Measurements from ENCODE around the gene C14orf132. TPM values are rescaled to one million over a fixed set of nuclear protein-coding genes. Genes with fewer than 3 reads are reported as not detected.

Gene C14orf132
- total RNA-seq, 1 experiment from 2014 or later = 1.3 TPM

DNA sequence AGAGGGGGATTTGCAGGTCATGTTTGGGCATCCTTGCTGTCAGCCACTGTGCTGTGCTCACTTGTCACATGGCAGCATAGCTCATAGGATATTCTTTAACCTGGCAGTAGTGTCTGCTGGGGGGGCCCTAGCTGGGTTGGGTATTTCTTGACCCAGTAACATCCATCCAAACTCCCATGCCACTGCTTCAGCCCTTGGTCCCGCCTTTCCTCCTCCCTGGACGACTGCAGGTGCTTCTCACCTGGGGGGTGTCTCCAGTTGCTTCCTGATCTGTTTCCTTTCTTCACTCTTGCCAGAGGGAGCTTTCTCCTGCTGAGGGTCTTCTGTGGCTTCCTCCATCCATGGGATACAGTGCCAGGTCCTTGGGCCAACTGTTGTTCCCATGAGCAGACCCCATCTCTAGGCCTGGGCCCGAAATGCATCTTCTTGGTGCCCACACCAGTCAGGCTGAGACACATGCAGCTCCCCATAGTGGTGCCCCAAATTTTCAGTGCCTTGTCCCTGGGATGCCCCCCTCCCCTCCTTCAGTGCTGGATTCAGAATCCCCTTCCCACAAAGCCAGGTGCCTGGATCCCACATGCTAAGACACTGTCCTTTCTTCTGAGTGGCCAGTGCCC is 20.5 kb downstream of the C14orf132 start:
- DNase-seq = no peak
- intact Hi-C loops (cut with micrococcal nuclease; ENCODE audit: unreplicated experiment) = loop anchor here (5.0 kb wide), 1 partner anchor 218 kb away; no protein-coding TSS in a partner anchor
- CTCF ChIA-PET = interaction anchor here (0.9 to 1.4 kb wide), 2 partner anchors 8 to 39 kb away, joined by 3 read pairs; no protein-coding TSS in a partner anchor
- Mint-ChIP-seq H3K9me3 (ENCODE audit: low read depth, unreplicated experiment) (no peaks in the 10 kb centered on the region), H3K4me1 (ENCODE audit: low read depth, unreplicated experiment) (no peaks in the 10 kb centered on the region), H3K4me3 (ENCODE audit: low read depth, unreplicated experiment) (no peak overlapping the region), H3K36me3 (ENCODE audit: insufficient read depth, unreplicated experiment) (no peaks in the 10 kb centered on the region), H3K27me3 (ENCODE audit: unreplicated experiment) (peaks cover 33% of the 10 kb centered on the region), H3K27ac (ENCODE audit: unreplicated experiment) (no peak overlapping the region)
- TF ChIP-seq, protein P1, sequence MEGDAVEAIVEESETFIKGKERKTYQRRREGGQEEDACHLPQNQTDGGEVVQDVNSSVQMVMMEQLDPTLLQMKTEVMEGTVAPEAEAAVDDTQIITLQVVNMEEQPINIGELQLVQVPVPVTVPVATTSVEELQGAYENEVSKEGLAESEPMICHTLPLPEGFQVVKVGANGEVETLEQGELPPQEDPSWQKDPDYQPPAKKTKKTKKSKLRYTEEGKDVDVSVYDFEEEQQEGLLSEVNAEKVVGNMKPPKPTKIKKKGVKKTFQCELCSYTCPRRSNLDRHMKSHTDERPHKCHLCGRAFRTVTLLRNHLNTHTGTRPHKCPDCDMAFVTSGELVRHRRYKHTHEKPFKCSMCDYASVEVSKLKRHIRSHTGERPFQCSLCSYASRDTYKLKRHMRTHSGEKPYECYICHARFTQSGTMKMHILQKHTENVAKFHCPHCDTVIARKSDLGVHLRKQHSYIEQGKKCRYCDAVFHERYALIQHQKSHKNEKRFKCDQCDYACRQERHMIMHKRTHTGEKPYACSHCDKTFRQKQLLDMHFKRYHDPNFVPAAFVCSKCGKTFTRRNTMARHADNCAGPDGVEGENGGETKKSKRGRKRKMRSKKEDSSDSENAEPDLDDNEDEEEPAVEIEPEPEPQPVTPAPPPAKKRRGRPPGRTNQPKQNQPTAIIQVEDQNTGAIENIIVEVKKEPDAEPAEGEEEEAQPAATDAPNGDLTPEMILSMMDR (IDR thresholded peaks at IDR 0.05; ENCODE audit: unreplicated experiment) = no peak
- no TSS peak for BruUV-seq (replicated peaks)

DNA sequence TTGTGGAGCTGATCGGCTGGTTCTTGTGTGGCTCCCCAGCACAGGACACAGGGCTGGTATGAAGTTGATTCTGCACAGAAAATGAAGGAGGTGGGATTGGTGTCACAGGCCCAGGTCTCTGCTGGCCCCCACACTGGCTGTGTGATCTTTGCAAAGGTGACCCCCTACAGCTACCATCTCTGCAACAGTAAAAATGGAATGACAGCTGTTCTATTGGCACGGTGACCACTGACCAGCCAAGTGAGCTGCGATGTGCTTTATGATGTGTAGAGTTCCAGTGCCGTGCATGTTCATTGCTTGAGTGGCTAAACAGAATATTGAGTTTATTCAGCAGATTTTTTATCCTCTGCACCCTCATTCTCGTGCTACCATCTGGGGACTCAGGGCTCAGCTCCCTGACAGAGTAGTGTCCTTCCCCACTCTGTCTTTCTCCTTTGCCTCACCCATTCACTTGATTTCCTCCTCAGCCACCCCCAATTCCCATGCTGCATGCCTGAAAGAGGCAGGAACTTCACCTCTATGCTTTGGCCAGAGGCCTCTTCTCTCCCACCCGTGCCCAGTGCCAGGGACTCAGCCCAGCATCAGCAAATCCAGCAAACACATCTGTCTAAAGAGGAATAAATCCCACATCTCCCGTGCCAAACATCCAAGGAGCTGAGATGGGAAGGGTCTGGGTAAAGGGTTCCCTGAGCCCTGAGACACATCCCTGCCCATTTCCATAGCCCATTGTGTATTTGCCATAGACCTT is 21.2 kb downstream of the C14orf132 start:
- TF ChIP-seq, protein P1 (IDR thresholded peaks at IDR 0.05; ENCODE audit: unreplicated experiment) = no peak
- intact Hi-C loops (cut with micrococcal nuclease; ENCODE audit: unreplicated experiment) = no loop called here
- Mint-ChIP-seq H3K27ac (ENCODE audit: unreplicated experiment) (no peak overlapping the region), H3K9me3 (ENCODE audit: low read depth, unreplicated experiment) (no peaks in the 10 kb centered on the region), H3K36me3 (ENCODE audit: insufficient read depth, unreplicated experiment) (no peaks in the 10 kb centered on the region), H3K27me3 (ENCODE audit: unreplicated experiment) (peaks cover 27% of the 10 kb centered on the region), H3K4me1 (ENCODE audit: low read depth, unreplicated experiment) (no peaks in the 10 kb centered on the region), H3K4me3 (ENCODE audit: low read depth, unreplicated experiment) (no peak overlapping the region)
- DNase-seq = no peak
- CTCF ChIA-PET = interaction anchor here (1.4 kb wide), 1 partner anchor 8 kb away, joined by 3 read pairs; no protein-coding TSS in a partner anchor
- no TSS peak for BruUV-seq (replicated peaks)

DNA sequence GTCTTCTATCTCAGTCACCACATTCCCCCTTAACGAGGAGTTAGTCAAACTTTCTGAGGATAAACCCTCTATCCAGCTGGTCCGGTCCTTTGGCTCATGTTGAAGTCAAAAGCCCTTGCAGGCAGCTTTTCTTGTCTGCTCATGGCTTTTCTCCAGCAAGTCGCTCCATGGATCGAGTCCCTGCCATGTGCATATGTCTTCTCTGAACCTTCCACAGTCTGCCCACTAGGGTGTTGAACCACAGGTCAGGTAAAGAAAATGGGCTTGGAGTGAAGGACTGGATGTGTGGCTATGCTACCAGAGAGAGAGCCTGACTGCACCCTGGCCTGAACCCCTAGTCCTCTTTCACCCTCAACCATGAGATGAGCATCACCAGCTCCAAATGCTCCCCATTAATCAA is 22.8 kb downstream of the C14orf132 start:
- Mint-ChIP-seq H3K9me3 (ENCODE audit: low read depth, unreplicated experiment) (no peaks in the 10 kb centered on the region), H3K4me1 (ENCODE audit: low read depth, unreplicated experiment) (no peaks in the 10 kb centered on the region), H3K4me3 (ENCODE audit: low read depth, unreplicated experiment) (no peak overlapping the region), H3K27me3 (ENCODE audit: unreplicated experiment) (peaks cover 17% of the 10 kb centered on the region), H3K27ac (ENCODE audit: unreplicated experiment) (no peak overlapping the region), H3K36me3 (ENCODE audit: insufficient read depth, unreplicated experiment) (no peaks in the 10 kb centered on the region)
- intact Hi-C loops (cut with micrococcal nuclease; ENCODE audit: unreplicated experiment) = no loop called here
- DNase-seq = no peak
- CTCF ChIA-PET = interaction anchor here (1.3 kb wide), 1 partner anchor 15 kb away, joined by 3 read pairs; no protein-coding TSS in a partner anchor
- no TSS peak for BruUV-seq (replicated peaks)
- TF ChIP-seq, protein P1 (IDR thresholded peaks at IDR 0.05; ENCODE audit: unreplicated experiment) = no peak

DNA sequence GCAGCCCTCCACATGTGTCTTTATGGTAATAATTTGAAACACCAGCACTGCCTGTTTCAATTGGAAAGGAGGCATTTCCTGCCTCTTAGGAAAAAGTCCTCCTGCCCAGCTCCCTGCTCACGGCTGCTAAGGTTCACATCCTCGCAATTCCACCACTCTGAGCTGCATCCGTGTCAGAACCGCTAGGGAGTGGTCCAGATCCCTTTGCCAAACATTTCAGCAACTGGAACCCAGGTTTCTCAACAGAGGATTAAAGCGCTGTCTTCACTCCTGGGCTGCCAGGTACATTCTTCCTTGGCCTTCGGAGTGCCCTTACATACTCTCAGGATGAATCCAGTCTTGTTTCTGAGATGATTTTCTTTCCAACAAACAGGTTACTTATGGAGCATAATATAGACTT is 23.3 kb downstream of the C14orf132 start:
- Mint-ChIP-seq H3K36me3 (ENCODE audit: insufficient read depth, unreplicated experiment) (no peaks in the 10 kb centered on the region), H3K9me3 (ENCODE audit: low read depth, unreplicated experiment) (no peaks in the 10 kb centered on the region), H3K4me1 (ENCODE audit: low read depth, unreplicated experiment) (no peaks in the 10 kb centered on the region), H3K4me3 (ENCODE audit: low read depth, unreplicated experiment) (no peak overlapping the region), H3K27ac (ENCODE audit: unreplicated experiment) (no peak overlapping the region), H3K27me3 (ENCODE audit: unreplicated experiment) (peaks cover 17% of the 10 kb centered on the region)
- intact Hi-C loops (cut with micrococcal nuclease; ENCODE audit: unreplicated experiment) = no loop called here
- TF ChIP-seq, protein P1 (IDR thresholded peaks at IDR 0.05; ENCODE audit: unreplicated experiment) = no peak
- DNase-seq = no peak
- no TSS peak for BruUV-seq (replicated peaks)
- CTCF ChIA-PET = interaction anchor here (1.3 kb wide), 1 partner anchor 15 kb away, joined by 3 read pairs; no protein-coding TSS in a partner anchor
